Tibial nerve (tissue), 4 donors: ENCODE results near the gene UBXN7.

Experiments used
- CTCF ChIP-seq, 5 experiments: fragments of 200-600 bp in 3 of 5; fragments of 450-650 bp in 2 of 5; sonication (generic) in 3 of 5; IDR thresholded peaks; one replicate each; pipeline ENCODE4 v1.5.1; 2016 to 2019; ENCODE audit warnings: antibody characterized with exemption in 5 of 5, mild to moderate bottlenecking in 3 of 5, moderate library complexity in 2 of 5
- EP300 ChIP-seq, 2 donors: sonication (generic); formaldehyde crosslinking; IDR thresholded peaks; one replicate each; pipeline ENCODE4 v1.6.1; 2017; ENCODE audit warnings: antibody characterized with exemption in 2 of 2, mild to moderate bottlenecking in 1 of 2

GRCh38 chr3:196314597-196314996, 117.6 kb downstream of the UBXN7 start:
- TF ChIP-seq CTCF (IDR thresholded peaks at IDR 0.05) (no peak), EP300 (IDR thresholded peaks at IDR 0.05) (no peak)
